Neuronal stem cell (in vitro differentiated cells): Measurements from ENCODE around the gene REST. TPM values are rescaled to one million over a fixed set of nuclear protein-coding genes. Genes with fewer than 3 reads are reported as not detected.

Experiments
- DNase-seq: peaks from one replicate; pipeline ENCODE4 v3.0.0-alpha.2; 2013; ENCODE audit warnings: low spot score
- H2AFZ ChIP-seq: one replicate; pipeline ENCODE4 v1.6.1; 2013; ENCODE audit warnings: mild to moderate bottlenecking, low read length, inconsistent platforms
- H2AK5ac ChIP-seq: 2 replicates; pipeline ENCODE4 v1.6.1; 2013; ENCODE audit warnings: low read depth, mild to moderate bottlenecking, inconsistent platforms, low read length, moderate library complexity, mixed read lengths
- H2BK120ac ChIP-seq: 2 replicates; pipeline ENCODE4 v1.6.1; 2013; ENCODE audit warnings: low read depth, mild to moderate bottlenecking, inconsistent platforms, low read length, moderate library complexity, mixed read lengths
- H2BK12ac ChIP-seq: one replicate; pipeline ENCODE4 v1.6.1; 2013; ENCODE audit warnings: low read length, inconsistent platforms
- H2BK15ac ChIP-seq: 2 replicates; pipeline ENCODE4 v1.6.1; 2013; ENCODE audit warnings: mild to moderate bottlenecking, low read length, inconsistent platforms, mixed read lengths
- H2BK5ac ChIP-seq: one replicate; pipeline ENCODE4 v1.6.1; 2013; ENCODE audit warnings: inconsistent platforms, mild to moderate bottlenecking, low read length, moderate library complexity
- H3K14ac ChIP-seq: one replicate; pipeline ENCODE4 v1.6.1; 2013; ENCODE audit warnings: low read length, inconsistent platforms
- H3K18ac ChIP-seq: 2 replicates; pipeline ENCODE4 v1.6.1; 2013; ENCODE audit warnings: low read length, inconsistent platforms
- H3K23ac ChIP-seq: 2 replicates; pipeline ENCODE4 v1.6.1; 2013; ENCODE audit warnings: low read depth, mild to moderate bottlenecking, mixed read lengths, low read length, inconsistent platforms; ENCODE audit not compliant: poor library complexity
- H3K27ac ChIP-seq: replicated peaks from 3 replicates; pipeline ENCODE4 v1.5.1; 2013; ENCODE audit warnings: low read length, inconsistent platforms
- H3K27me3 ChIP-seq, 3 experiments: 2 replicates each; pipeline ENCODE4 v1.6.1; 2013; ENCODE audit warnings: low read length in 3 of 3, mild to moderate bottlenecking in 2 of 3, inconsistent platforms in 1 of 3, low read depth in 1 of 3, mixed read lengths in 1 of 3, moderate library complexity in 1 of 3; ENCODE audit not compliant: control insufficient read depth in 3 of 3, insufficient read depth in 3 of 3
- H3K36me3 ChIP-seq, 2 donors: replicated peaks in 1 of 2; 2 replicates each; pipeline ENCODE4 v1.6.1; 2013; ENCODE audit warnings: low read length in 2 of 2; ENCODE audit not compliant: control insufficient read depth in 2 of 2, insufficient read depth in 2 of 2
- H3K4ac ChIP-seq: 2 replicates; pipeline ENCODE4 v1.6.1; 2013; ENCODE audit warnings: inconsistent platforms, mild to moderate bottlenecking, low read length, moderate library complexity
- H3K4me1 ChIP-seq, 2 donors: 1 replicate in 1 of 2; 2 replicates in 1 of 2; pipeline ENCODE4 v1.6.1; 2013; ENCODE audit warnings: low read length in 2 of 2, low read depth in 1 of 2; ENCODE audit not compliant: control insufficient read depth in 2 of 2, insufficient read depth in 1 of 2
- H3K4me2 ChIP-seq: one replicate; pipeline ENCODE4 v1.6.1; 2013; ENCODE audit warnings: mild to moderate bottlenecking, low read length, inconsistent platforms; ENCODE audit not compliant: insufficient read depth, poor library complexity, severe bottlenecking
- H3K4me3 ChIP-seq, 2 donors: 2 replicates each; pipeline ENCODE4 v1.5.1; 2013; ENCODE audit warnings: low read length in 2 of 2, mild to moderate bottlenecking in 2 of 2, inconsistent platforms in 1 of 2, moderate library complexity in 1 of 2
- H3K79me1 ChIP-seq: one replicate; pipeline ENCODE4 v1.6.1; 2013; ENCODE audit warnings: low read depth, mild to moderate bottlenecking, inconsistent platforms, low read length, moderate library complexity
- H3K9ac ChIP-seq: one replicate; pipeline ENCODE4 v1.6.1; 2013; ENCODE audit warnings: mild to moderate bottlenecking, low read depth, low read length, inconsistent platforms; ENCODE audit not compliant: poor library complexity
- H3K9me3 ChIP-seq, 2 donors: replicated peaks in 1 of 2; 2 replicates each; pipeline versions ENCODE3 to v1.6.1; 2013; ENCODE audit warnings: low read length in 2 of 2, mild to moderate bottlenecking in 2 of 2, inconsistent platforms in 1 of 2, low read depth in 1 of 2, mixed read lengths in 1 of 2, moderate library complexity in 1 of 2; ENCODE audit not compliant: control insufficient read depth in 2 of 2, insufficient read depth in 1 of 2
- H4K8ac ChIP-seq: one replicate; pipeline ENCODE4 v1.6.1; 2013; ENCODE audit warnings: low read depth, mild to moderate bottlenecking, inconsistent platforms, low read length, moderate library complexity
- H4K91ac ChIP-seq: one replicate; pipeline ENCODE4 v1.6.1; 2013; ENCODE audit warnings: low read length, low read depth, mild to moderate bottlenecking, inconsistent platforms; ENCODE audit not compliant: poor library complexity
- WGBS, 2 donors: extraction: QIAGEN DNeasy Blood & Tissue Kit; methylation state at CpG; one replicate each; pipeline ENCODE4 v1.1.7; 2013; ENCODE audit warnings: missing lambda C conversion rate in 2 of 2, mixed read lengths in 1 of 2; ENCODE audit not compliant: insufficient read length in 2 of 2, insufficient replicate concordance in 1 of 2; ENCODE audit errors: extremely low coverage in 2 of 2; 5-methylcytosine and 5-hydroxymethylcytosine counted together
- small RNA-seq: library from polyadenylated mRNA; stranded (forward); fragments of <200 nt; extraction: miRNeasy Mini kit (QIAGEN cat#:217004); gene quantifications from one replicate; pipeline ENCODE3, GENCODE V24; 2013; ENCODE audit not compliant: insufficient read depth

The REST gene

GRCh38 chr4:56999751-57000150, 92.1 kb downstream of the REST start:
- H3K23ac ChIP-seq = no peak overlapping the region
- no CpG with 5 or more reads among the region's 1 CpG for WGBS, 2 donors
- no peak overlapping the region for H2AFZ ChIP-seq
- DNase-seq = no peak
- H3K9ac ChIP-seq = no peak overlapping the region
- peaks cover 3% of the 10 kb centered on the region for H3K79me1 ChIP-seq
- H2BK12ac ChIP-seq = no peak overlapping the region
- H3K9me3 ChIP-seq = no peaks in the 10 kb centered on the region
- H3K4me2 ChIP-seq = no peak overlapping the region
- no peak overlapping the region for H3K27ac ChIP-seq
- H2BK120ac ChIP-seq = no peak overlapping the region
- no peak overlapping the region for H2BK15ac ChIP-seq
- no peaks in the 10 kb centered on the region for H3K27me3 ChIP-seq
- no peak overlapping the region for H3K18ac ChIP-seq
- no peak overlapping the region for H3K14ac ChIP-seq
- no peak overlapping the region for H2BK5ac ChIP-seq
- H3K36me3 ChIP-seq = peaks cover 19 to 91% of the 10 kb centered on the region in 2 donors
- no peaks in the 10 kb centered on the region for H3K4me1 ChIP-seq
- H4K91ac ChIP-seq = no peak overlapping the region
- H4K8ac ChIP-seq = no peak overlapping the region
- H2AK5ac ChIP-seq = no peak overlapping the region
- no peak overlapping the region for H3K4ac ChIP-seq
- H3K4me3 ChIP-seq = no peak overlapping the region

- Histone ChIP-seq H3K9me3 (no peaks in the 10 kb centered on the region), H3K36me3 (peaks cover 25 to 96% of the 10 kb centered on the region in 2 donors), H3K4me3 (no peak overlapping the region), H3K18ac (no peak overlapping the region), H4K91ac (no peak overlapping the region), H4K8ac (no peak overlapping the region), H3K4me1 (no peaks in the 10 kb centered on the region), H2AK5ac (no peak overlapping the region), H3K27me3 (no peaks in the 10 kb centered on the region), H3K27ac (no peak overlapping the region), H2AFZ (no peak overlapping the region), H3K23ac (no peak overlapping the region), H2BK12ac (no peak overlapping the region), H3K14ac (no peak overlapping the region), H3K9ac (no peak overlapping the region), H2BK120ac (no peak overlapping the region), H3K4me2 (no peak overlapping the region), H2BK15ac (no peak overlapping the region), H3K4ac (no peak overlapping the region), H2BK5ac (no peak overlapping the region), H3K79me1 (peaks cover 1% of the 10 kb centered on the region)
- WGBS, 2 donors = no CpG with 5 or more reads among the region's 4 CpGs
- DNase-seq = no peak
Measured at GRCh38 chr4:57013543-57014120, 105.9 kb downstream of the REST start.

Small RNAs within 50 kb of the gene (small RNA-seq; reads per million reads assigned to genes)
- gene RNU6-998P = not detected
